ENCODE measurements around the gene AGAP1. TPM values are rescaled to one million over a fixed set of nuclear protein-coding genes. Genes with fewer than 3 reads are reported as not detected.

AGAP1 gene
- polyA plus RNA-seq, 2 of the 4 experiments (the other 2 are of a cell fraction), result 20.2 to 21.9 TPM

DNA sequence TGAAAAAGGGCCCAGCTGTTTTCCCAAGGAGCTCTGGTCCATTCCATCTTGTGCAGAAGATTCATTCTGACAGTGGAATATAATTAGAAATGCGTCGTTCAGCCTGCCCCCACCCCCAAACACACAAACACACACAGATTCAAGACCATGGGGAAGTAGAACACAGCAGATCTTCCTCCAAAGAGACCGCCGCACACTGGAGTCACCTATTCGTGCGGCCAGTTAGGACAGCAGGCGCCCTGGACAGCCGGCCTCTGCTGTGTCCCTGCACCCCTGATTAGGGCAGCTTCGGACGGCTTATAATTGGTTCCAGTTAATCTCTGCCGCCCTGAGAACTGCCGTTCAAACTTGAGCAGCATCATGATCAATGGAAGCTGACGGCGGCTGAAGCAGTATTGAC, 558.4 kb downstream of the AGAP1 start:
- peaks cover 9% of the 10 kb centered on the region; the same call in 1 of the 3 replicates for H3K4me1 ChIP-seq
- POLR2A ChIA-PET, result no interaction called here
- CTCF ChIA-PET, result no interaction called here
- no peaks in the 10 kb centered on the region for H3K9me3 ChIP-seq
- whole genome bisulfite sequencing (ENCODE audit: missing lambda C conversion rate), result 94% methylated on average over 13 of the region's 14 CpGs
- ATAC-seq (no peak), DNase-seq (ENCODE audit: low read depth in 1 of 2, low spot score in 1 of 2) (no peak), FAIRE-seq (no peak)
- no peak overlapping the region for H3K4me2 ChIP-seq
- TF ChIP-seq NFE2L2 (conservative IDR thresholded peaks at IDR 0.05; ENCODE audit: low read length), result no peak
- TF ChIP-seq CBX8 (IDR thresholded peaks at IDR 0.05), result no peak
- TF ChIP-seq RNF2 (IDR thresholded peaks at IDR 0.05; ENCODE audit: borderline replicate concordance, low read depth), result no peak
- no peak for TF ChIP-seq ELK1 (IDR thresholded peaks at IDR 0.05; ENCODE audit: low read depth, low read length)
- TF ChIP-seq FOSB (CRISPR knock-in tag; IDR thresholded peaks at IDR 0.05), result no peak
- no peak for TF ChIP-seq NR3C1 (IDR thresholded peaks at IDR 0.05)
- H3K4me3 ChIP-seq, result no peak overlapping the region
- no peak overlapping the region for H3K27ac ChIP-seq

DNA sequence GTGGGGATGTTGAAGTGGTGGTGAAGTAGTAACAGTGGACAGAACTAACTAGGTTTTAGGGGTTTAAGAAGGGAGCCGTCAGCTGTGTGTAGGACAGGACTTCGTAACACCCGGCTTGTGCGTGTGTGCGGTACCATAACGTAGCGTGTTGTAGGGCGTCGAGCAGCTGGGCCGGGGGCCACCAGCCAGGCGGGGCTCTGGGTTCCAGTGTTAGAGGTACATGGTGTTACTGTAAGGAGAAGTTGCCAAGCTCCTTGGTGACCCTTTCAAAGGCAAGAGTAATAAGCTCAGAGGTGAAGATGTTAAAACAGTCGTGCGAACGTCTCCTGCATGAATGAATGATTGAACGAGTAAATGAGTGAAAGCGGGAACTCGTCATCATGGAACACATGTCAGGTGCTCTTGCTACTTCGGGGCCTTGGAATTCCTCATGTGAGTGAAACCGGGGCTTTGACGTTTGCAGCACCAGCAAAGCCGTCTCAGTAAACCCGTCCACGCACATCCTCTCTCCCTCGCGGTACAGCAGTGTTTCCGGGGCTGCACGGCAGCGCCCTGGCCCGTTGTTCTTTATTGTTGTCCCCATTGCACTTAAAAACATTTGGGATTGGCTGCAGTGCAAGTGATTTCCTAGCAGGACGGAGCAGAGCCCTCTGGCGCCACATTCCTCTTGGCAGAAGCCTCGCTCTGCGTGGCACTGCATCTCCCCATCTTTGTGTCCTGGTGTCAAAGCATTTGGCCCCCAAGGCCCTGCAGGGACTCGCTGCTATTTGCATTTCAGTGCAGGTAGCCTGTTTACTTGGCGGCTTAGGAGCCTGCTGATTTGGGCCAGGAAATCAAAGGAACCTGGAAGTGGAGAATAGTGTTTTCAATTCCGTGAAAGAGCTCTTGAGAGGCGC, 559.3 kb downstream of the AGAP1 start:
- no peak for FAIRE-seq
- TF ChIP-seq, protein P1, sequence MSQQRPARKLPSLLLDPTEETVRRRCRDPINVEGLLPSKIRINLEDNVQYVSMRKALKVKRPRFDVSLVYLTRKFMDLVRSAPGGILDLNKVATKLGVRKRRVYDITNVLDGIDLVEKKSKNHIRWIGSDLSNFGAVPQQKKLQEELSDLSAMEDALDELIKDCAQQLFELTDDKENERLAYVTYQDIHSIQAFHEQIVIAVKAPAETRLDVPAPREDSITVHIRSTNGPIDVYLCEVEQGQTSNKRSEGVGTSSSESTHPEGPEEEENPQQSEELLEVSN (IDR thresholded peaks at IDR 0.05; ENCODE audit: borderline replicate concordance, low read depth), result no peak
- TF ChIP-seq POLR2AphosphoS2 (conservative IDR thresholded peaks at IDR 0.05; ENCODE audit: low read length) (no peak), MAZ (IDR thresholded peaks at IDR 0.05; ENCODE audit: borderline replicate concordance, low read depth, low read length) (no peak), RAD21 (conservative IDR thresholded peaks at IDR 0.05 in 1 of 2, IDR thresholded peaks at IDR 0.05 in 1 of 2) (no peak), RARB (CRISPR knock-in tag; IDR thresholded peaks at IDR 0.05) (no peak), TFCP2L1 (CRISPR knock-in tag; IDR thresholded peaks at IDR 0.05) (no peak), CBX2 (IDR thresholded peaks at IDR 0.05; ENCODE audit: borderline replicate concordance, low read depth) (no peak), PBX3 (IDR thresholded peaks at IDR 0.05) (no peak), ZFP36 (IDR thresholded peaks at IDR 0.05; ENCODE audit: borderline replicate concordance, partially characterized antibody) (no peak), ZSCAN20 (CRISPR knock-in tag; IDR thresholded peaks at IDR 0.05) (no peak), GATA3 (IDR thresholded peaks at IDR 0.05; ENCODE audit: borderline replicate concordance) (no peak), CHD4 (IDR thresholded peaks at IDR 0.05; ENCODE audit: borderline replicate concordance) (no peak), ZC3H11A (IDR thresholded peaks at IDR 0.05) (no peak)
- H3K27ac ChIP-seq, result no peak overlapping the region
- DNase-seq (ENCODE audit: low read depth in 1 of 2, low spot score in 1 of 2), result no peak
- WGBS (ENCODE audit: missing lambda C conversion rate), result 95% methylated on average over 37 of the region's 37 CpGs
- POLR2A ChIA-PET, result no interaction called here
- no peak for ATAC-seq
- no peak overlapping the region for H3K4me2 ChIP-seq
- H3K4me3 ChIP-seq, result no peak overlapping the region
- peaks cover 5% of the 10 kb centered on the region; the same call in 2 of the 3 replicates for H3K9me3 ChIP-seq
- CTCF ChIA-PET, result no interaction called here
- no peaks in the 10 kb centered on the region for H3K4me1 ChIP-seq

- H3K4me1 ChIP-seq, result no peaks in the 10 kb centered on the region
- no peak for DNase-seq (ENCODE audit: low read depth in 1 of 2, low spot score in 1 of 2)
- CTCF ChIA-PET, result no interaction called here
- no peak overlapping the region for H3K4me2 ChIP-seq
- TF ChIP-seq ZNF302 (CRISPR knock-in tag; IDR thresholded peaks at IDR 0.05), result no peak
- TF ChIP-seq EP300 (IDR thresholded peaks at IDR 0.05), result no peak
- no peak for TF ChIP-seq ESRRA (IDR thresholded peaks at IDR 0.05; ENCODE audit: borderline replicate concordance, low read length)
- TF ChIP-seq RNF2 (IDR thresholded peaks at IDR 0.05; ENCODE audit: borderline replicate concordance, low read depth), result no peak
- TF ChIP-seq HOXA7 (CRISPR knock-in tag; IDR thresholded peaks at IDR 0.05), result no peak
- no peak for TF ChIP-seq HEYL (CRISPR knock-in tag; IDR thresholded peaks at IDR 0.05)
- TF ChIP-seq POLR2A (IDR thresholded peaks at IDR 0.05; ENCODE audit: low read length), result no peak
- TF ChIP-seq FOSL2 (IDR thresholded peaks at IDR 0.05), result no peak
- no peak for TF ChIP-seq FOSL2 (CRISPR knock-in tag; IDR thresholded peaks at IDR 0.05)
- no peak for TF ChIP-seq FOXS1 (CRISPR knock-in tag; IDR thresholded peaks at IDR 0.05)
- TF ChIP-seq CEBPB (IDR thresholded peaks at IDR 0.05), result no peak
- no peak for TF ChIP-seq KDM5A (IDR thresholded peaks at IDR 0.05)
- TF ChIP-seq, protein P1 (IDR thresholded peaks at IDR 0.05; ENCODE audit: borderline replicate concordance, low read depth), result no peak
- TF ChIP-seq TP53 (CRISPR knock-in tag; IDR thresholded peaks at IDR 0.05), result no peak
- no peak for TF ChIP-seq CHD2 (IDR thresholded peaks at IDR 0.05; ENCODE audit: low read length, partially characterized antibody)
- no peak for FAIRE-seq
- POLR2A ChIA-PET, result no interaction called here
- WGBS (ENCODE audit: missing lambda C conversion rate), result 88% methylated on average over 2 of the region's 2 CpGs
- H3K4me3 ChIP-seq, result no peak overlapping the region
- no peak for ATAC-seq
- H3K9me3 ChIP-seq, result peaks cover 11% of the 10 kb centered on the region; the same call in 2 of the 3 replicates
- H3K27ac ChIP-seq, result no peak overlapping the region
These were observed 560.3 kb downstream of the AGAP1 start for GRCh38 chr2:236054125-236054524.

All from A549 (cell line).